Retina (tissue), 1 donor: ENCODE data around the gene ELL.
"Not testable (repeated sequence)": the region's sequence is repeated elsewhere in the genome, so short reads cannot be mapped to it uniquely, and the experiment has no call there.

ENCODE experiments used
- DNase-seq: peaks from one replicate; pipeline ENCODE4 v3.0.0-alpha.2; 2016

The ELL gene

GRCh38 chr19:18521692-18522123 is at the start of gene ELL:
TSS of gene ELL (minus strand) at chr19:18522070. CDS start at chr19:18522055, 15 bp downstream.
- no peak for DNase-seq

GRCh38 chr19:18568367-18568766 is 46.5 kb upstream of the ELL start:
- DNase-seq: no peak

GRCh38 chr19:18566953-18567352 is 45.1 kb upstream of the ELL start:
- no peak for DNase-seq

DNA sequence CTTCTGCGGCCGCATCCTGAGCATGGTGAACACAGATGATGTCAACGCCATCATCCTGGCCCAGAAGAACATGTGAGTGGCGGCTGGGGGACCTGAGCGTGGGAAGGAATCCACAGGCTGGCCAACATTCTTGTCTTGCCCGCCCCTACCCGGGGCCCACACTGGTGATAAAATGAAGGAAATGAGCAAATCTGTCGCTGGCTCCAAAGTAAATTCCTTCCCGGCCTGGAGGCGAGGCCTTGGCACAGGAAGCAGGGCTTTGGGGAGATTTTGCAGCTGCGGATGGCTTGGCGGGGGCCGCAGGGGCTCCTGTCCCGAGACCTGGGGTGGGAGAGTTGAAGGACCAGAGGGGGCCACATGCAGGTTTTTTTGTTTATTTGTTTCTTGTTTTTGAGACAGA is 40.2 kb upstream of the ELL start:
- no peak for DNase-seq

GRCh38 chr19:18559685-18560084 is 37.8 kb upstream of the ELL start:
- no peak for DNase-seq

DNA sequence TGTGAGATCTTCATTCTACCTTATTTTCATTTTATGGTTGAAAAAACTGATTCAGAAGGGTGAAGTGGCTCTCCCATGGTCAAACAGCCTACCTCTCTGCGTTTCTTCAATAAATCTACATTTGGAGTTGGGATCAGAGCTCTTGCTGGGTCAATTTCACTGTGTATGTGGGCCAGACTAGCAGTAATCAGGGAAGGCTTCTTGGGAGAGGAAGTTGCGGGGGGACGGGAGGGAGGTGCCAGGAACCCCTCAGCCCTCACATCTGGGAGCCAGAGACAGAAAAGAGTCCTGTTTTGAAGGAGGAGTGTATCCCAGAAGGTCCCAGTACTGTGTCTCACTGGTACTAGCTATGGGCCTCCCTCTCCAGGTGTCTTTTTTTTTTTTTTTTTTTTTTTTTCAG is 36.7 kb upstream of the ELL start:
- no peak for DNase-seq

GRCh38 chr19:18558202-18558555 is 36.3 kb upstream of the ELL start:
- peak; percentile 25 for DNase-seq

DNA sequence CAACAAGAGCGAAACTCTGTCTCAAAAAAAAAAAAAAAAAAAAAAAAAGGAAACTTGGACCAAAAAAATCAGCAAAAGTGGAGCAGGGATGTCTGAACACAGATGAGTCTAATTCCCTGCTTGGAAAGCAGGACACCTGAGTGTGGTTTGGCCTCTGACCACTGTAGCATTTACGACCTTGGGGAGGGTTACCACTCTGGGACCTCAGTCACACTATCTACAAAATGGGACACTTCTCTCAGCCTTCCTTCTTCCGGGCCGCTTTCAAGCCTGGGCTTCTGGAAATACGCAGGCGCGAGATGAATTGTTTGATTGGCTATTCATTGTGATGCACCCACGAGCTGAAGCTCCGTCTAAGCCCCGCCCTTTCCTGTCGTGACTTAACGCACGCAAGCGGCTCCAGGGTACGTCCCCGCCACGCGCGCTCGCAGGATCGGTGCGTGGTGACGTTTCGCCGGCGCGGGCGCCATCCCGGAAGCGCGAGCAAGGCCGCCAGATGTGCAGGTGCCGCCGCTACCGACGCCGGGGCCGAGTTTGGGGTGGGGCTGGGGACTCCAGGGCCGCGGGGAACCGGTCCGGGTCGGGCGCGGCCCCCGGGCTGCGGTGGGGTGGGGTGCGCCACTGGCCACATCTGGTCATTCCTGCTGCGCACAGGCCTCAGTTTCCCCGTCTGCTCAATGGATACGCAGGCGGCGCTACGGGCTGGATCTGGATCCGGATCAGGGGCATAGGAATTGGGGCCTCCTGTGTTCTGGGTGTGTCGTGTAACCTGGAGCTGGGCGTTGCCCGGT is 35.7 kb upstream of the ELL start, which contains the start of gene KXD1:
Gene KXD1, plus strand, starts transcription at position 460 of the 791 bp plus-strand sequence. CDS start 4,187 bp downstream, outside the sequence.
- DNase-seq: peak; percentile 87

DNA sequence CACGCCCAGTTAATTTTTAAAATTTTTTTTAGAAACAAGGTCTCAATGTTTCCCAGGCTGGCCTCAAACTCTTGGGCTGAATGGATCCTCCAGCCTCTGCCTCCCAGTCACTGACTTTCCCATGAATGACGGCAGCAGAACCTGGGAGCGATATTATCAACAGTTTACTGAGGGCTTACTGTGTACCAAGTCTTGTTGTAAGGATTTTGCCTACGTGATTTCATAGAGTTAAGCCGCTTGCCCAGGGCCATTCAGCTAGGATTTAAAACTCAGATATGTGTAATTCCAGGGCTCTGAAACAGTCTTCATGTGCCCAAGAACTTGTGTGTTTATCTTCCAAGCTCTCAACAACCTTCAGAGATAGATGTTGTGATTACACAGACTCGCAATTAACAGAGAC is 29.8 kb upstream of the ELL start:
- no peak for DNase-seq

DNA sequence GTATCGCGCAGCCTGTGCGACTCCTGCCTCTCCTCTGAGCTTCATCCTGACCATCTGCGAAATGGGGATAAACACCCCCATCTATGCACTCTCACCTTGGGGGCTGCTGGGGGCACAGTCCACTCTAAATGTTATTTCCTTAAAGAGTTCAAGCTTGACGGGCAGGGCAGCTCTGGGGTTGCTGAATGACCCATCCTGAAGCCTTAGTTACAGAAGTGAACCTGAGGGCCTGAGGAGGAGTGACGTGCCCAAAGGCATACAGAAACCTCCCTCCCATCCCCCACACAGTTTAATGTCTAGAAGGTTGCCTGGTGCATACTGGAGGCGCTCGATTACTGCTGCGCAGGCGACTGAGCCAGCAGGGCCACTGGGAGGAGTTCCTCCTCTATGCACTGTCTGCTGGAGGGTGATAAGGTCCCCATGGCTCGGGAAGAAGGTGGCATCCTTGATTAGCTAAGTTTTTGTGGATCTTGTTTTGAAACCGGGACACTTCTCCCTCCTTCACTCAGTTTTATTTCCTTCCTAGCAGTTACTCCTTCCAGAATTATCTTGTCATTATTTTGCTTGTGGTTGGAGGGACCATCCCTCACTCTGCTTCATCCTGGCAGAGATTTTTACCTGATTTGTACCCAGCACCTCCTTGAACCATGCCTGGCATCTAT is 22.1 kb upstream of the ELL start:
- DNase-seq: peak; percentile 27

DNA sequence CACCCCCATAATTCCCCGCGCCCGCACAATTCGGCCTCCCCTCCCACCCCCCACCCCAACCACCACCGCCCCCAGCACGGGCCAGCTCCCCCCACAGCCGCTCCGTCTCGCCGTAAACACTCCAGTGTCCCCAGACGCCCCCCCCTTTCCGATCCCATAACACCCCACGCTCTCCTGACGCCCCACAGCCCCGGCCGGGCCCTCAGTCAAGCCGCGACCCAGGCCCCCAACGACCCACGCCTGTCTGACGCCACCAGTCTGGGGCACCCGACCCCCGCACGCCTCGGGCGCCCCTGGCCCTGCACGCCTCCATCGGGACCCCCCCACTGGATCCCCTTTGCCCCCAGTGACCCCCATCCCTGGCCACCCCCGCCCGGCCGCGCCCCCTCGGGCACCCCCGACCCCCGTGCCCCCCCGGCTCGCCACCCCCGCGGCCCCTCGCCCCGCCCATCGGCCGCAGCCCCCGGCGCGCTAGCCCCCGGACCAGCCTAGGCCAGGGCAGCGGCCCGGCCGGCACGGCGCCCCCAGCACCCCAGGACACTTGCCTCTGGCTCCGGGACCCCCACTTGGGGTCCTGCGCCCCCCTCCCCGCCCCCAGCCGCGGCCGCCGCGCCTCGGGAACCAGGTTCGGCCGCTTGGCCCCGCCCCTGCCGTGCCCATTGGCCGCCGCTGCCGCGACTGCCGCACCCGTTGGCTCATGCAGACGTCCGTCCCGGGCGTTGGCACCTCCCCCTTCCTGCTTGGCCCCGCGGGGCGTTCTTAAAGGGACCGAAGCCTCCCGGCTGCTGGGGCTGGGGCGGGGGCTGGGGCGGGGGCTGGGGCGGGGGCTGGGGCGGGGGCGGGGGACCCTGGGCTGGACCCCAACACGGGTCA is 21.3 kb upstream of the ELL start, which contains the start of gene FKBP8:
Gene FKBP8, minus strand, starts transcription at position 633 of the 873 bp plus-strand sequence. CDS start 1,603 bp downstream, outside the sequence.
- peak; percentile 86 for DNase-seq

DNA sequence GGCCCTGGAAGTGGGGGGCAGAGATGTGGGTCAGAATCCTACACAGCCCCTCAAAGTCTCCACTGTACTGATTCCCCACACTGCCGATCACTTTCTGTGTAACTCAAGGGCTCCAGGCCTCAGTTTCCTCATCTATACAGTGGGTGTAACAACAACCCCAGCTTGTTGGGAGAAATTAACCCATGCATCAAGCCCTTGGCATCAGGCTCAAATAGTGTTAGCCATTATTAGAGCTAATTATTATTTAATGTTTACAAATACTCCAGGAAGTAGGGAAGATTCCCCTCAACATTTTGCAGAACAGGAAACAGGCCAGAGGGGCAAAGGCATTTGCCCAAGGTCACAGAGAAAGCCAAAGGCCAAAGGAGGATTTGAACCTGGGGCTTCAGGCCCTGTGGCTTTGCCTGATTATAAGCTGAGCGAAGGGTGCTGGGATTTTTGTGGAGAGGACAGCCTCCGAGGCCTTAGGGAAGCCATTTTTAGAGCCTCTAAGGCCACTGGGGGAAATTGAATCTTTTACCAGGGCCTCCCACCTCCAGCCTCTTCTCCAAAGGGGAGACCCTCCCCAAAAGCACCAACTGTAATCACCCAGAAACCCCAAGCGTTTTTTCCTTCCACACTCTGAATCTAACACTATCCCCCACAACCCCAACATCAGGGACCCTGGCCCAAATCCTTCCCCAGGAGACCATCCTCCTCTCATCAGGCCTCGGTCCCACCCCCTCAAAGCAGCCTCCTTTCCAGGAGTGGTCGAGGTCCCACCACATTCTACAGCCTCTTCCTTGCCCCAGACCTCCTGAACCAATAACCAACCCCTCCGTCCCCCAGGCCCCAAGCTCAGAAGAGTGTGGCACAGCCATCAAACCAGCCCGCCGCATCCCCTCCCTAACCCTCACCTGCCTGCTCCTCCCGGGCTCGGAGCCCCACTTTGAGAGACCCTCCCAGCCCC is 20.4 kb upstream of the ELL start:
- peak; percentile 16 for DNase-seq

DNA sequence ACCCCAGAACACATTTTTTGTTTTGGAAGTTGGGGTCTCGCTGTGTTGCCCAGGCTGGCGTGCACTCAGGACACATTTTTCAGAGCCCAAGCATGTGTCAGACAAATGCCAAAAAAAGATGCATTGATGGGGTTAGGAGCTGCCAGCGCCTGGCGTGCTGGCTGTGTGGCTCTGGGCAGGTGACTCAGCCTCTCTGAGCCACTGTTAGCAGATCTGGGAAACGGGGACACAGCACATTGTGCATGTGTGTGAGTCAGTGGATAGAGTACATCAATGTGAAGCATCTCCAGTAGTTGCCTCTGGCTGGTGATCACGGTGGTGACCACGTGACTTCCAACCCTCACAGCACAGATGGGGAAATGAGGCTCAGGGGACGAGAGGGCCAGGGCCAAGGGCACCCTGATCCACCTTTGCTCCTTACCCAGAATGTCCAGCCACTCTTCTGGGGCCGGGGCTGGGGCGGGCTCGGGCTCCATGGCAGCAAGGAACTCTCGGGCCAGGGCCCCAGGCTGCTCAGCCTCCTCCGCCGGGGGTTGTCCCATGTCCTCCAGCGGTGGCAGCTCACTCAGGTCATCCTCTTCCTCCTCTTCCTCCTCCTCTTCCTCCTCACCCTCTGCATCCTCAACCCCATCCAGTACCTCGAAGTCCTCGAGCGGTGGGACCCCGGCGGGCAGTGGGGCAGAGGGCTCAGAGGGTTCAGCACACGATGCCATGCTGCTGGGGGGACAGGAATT is 19.6 kb upstream of the ELL start:
- no peak for DNase-seq

DNA sequence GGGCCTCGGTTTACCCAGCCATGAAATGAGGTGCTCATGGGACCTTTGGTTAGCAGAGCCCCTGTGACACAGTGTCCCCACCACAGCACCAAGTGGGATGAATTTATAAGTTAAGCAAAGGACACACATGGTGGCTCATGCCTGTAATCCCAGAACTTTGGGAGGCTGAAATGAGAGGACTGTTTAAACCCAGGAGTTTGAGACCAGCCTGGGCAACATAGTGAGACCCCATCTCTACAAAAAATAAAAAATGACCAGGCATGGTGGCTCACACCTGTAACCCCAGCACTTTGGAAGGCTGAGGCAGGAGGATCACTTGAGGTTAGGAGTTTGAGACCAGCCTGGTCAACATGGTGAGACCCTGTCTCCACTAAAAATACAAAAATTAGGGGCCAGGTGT is 18.3 kb upstream of the ELL start:
- not testable (repeated sequence) for DNase-seq

DNA sequence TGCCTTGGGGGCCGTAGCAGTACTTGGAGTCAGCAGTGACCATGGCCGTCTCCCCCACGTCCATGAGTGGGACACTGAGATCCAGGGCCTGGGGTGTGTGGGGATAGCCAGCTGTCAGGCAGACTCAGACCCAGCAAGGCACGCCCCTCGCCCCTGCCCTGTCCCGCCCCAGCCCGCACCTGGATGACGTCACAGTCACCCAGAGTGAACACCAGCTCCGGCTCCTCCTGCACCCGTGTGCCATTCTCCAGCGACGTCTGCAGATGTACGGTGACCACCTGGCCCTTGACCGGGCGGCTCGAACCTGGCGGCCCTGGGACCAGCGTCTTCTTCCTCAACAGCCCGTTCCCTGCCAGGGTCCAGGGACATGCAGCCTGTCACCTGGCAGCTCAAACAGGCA is 17.5 kb upstream of the ELL start:
- DNase-seq: no peak

- no peak for DNase-seq
Observed at GRCh38 chr19:18538115-18538514, 16.2 kb upstream of the ELL start.

GRCh38 chr19:18537431-18537830 is 15.6 kb upstream of the ELL start:
- DNase-seq: no peak

DNA sequence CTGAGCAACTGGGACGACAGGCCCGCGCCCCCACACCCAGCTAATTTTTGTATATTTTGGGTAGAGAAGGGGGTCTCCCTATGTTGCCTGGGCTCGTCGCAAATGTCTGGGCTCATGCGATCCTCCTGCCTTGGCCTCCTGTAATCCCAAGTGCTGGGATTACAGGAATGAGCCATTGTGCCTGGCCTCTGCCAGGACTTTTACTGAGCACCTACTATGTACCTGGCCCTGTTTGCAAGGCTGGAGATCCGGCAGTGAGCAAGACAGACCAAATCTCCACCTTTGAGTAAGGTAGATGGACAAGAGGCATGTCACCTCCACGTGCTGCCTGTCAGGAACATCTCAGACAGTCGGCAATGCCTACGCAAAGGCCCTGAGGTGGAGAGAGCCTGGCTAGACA is 14.6 kb upstream of the ELL start:
- DNase-seq: no peak

DNA sequence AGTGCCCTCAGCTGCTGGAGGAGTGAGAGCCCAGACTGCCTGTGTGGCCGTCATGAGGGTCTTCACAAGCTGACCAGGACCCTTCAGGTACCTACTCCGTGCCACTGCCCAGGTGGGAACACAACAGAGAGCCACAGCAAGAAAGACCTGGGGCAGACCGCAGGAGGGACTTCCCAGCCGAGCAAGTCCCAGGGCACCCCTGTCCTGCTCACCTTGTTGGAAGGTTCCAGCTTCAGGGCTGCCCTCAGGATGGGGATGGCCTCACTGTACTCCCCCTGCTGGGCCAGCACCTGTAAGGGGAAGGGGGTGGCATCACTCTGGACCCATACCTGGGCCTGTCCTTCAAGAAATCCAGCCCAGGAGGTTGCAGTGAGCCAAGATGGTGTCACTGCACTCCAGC is 11.2 kb upstream of the ELL start:
- DNase-seq: no peak

DNA sequence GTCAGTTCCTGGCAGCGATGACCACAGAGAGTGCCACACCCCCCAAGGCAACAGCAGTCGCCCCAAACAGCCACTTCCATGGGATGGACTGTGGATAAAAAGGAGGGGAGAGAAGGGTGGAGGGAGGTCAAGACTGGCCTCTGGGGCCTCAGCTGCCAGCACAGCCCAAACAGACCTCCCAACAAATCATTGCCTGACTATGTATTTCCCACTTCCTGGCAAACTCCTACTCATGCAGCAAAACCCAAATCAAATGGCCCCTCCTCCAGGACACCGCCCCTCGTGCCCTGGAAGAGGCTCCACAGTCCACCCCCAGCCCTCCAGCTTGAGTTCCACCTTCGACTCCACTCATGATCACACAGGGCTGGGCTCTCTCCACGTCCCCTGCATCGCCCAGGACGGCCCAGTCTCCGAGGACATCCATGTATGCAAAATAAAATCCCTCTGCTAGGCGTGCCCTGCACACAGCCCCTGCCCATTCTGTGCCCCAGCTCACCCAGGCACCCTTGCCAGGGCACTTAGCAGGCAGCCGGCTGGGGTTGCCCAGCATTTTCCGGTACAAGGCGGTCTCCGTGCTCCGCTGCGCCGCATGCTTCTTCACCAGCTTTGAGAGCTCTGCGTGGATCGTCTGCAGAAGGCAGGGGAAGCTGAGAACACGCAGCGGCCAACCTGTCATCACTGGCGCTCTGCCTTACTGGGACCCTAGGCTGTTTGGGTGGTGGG is 10.5 kb upstream of the ELL start:
- no peak for DNase-seq

- no peak for DNase-seq
Observed at GRCh38 chr19:18531485-18531884, 9.6 kb upstream of the ELL start.
